ENCODE results near the gene HMMR.

Gene HMMR

DNA sequence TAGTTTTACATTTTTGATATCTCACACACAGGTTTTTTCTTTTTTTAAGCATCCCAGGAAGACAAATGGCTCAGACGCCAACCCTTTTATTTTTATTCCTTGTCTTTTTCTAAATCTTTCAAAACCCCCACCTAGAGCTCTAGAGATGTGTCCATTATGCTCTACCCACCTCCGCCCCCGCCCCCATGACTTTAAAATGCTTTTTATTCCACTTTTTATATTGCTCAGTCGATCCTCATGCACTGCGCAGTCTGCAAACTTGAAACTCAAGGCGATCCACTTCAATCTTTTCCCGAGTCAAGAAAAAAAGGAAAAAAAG lies 44.6 kb downstream of the HMMR start:
- no peak for TF ChIP-seq CTCF (IDR thresholded peaks at IDR 0.05; ENCODE audit: low read depth, low read length, missing control alignments)
- peak overlapping the region; percentile 93 for H3K4me3 ChIP-seq (ENCODE audit: low read depth, low read length)
- no peak for DNase-seq (ENCODE audit: low read depth)

DNA sequence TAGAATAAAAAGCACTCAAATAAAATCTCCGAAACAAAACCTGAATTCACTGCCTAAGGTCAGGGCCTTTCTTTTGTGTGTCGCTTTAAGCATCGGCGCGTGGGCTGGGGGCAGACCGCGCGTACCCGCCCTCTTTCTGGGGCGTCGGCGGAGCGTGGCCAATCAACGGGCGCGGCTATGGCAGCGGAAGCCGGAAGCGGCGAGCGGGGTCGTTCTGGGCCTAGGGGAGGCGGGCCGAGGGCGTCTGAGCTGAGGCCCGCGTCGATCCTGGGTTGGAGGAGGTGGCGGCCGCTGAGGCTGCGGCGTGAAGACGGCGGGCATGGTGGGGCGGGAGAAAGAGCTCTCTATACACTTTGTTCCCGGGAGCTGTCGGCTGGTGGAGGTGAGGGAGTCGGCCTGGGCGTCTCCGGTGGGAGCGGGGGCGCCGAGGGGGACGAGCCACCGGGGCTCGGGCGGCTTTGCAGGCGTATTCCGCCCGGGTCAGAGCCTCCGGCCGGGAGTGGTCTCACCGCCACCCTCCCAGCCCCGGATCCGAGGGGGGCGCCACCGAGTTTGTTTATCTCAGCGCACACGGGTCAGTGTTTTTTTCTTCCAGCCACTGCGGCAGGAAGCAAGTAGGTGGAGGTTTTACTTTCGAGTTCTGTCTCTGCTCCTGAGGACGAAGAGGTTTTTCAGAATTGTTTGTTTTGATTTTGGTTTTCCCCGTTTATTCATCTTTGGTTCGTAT lies 45.1 kb downstream of the HMMR start, which contains the start of gene MAT2B:
Gene MAT2B (plus strand): TSS at position 252 of the 727 bp plus-strand sequence. CDS start 68 bp downstream, at position 320.
- H3K4me3 ChIP-seq (ENCODE audit: low read depth, low read length), result peak within 1 kb of the TSS; percentile 93
- TF ChIP-seq CTCF (IDR thresholded peaks at IDR 0.05; ENCODE audit: low read depth, low read length, missing control alignments), result peak; percentile 53
- peak; percentile 80 for DNase-seq (ENCODE audit: low read depth)

DNA sequence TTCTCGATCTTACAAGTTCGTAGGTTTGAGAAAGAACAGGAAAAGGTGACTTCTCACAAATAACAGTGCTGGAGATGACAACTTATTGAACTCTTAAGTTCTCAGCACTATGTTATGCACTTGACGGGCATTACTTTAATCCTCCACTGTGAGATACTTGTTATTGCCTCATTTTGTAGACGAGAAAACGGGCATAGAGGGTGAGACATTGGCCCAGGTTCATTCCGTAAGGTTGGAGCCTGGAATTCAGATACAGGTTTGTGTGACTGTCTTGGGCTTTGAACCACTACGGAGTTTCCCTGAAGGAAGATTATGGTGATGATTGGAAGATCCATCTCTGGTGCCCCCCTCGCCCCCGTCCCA lies 45.6 kb downstream of the HMMR start:
- DNase-seq (ENCODE audit: low read depth), result no peak
- no peak for TF ChIP-seq CTCF (IDR thresholded peaks at IDR 0.05; ENCODE audit: low read depth, low read length, missing control alignments)
- H3K4me3 ChIP-seq (ENCODE audit: low read depth, low read length), result peak overlapping the region; percentile 93

GRCh38 chr5:163506726-163507125 lies 46.3 kb downstream of the HMMR start:
- DNase-seq (ENCODE audit: low read depth), result no peak
- TF ChIP-seq CTCF (IDR thresholded peaks at IDR 0.05; ENCODE audit: low read depth, low read length, missing control alignments), result no peak
- H3K4me3 ChIP-seq (ENCODE audit: low read depth, low read length), result peak overlapping the region; percentile 93

DNA sequence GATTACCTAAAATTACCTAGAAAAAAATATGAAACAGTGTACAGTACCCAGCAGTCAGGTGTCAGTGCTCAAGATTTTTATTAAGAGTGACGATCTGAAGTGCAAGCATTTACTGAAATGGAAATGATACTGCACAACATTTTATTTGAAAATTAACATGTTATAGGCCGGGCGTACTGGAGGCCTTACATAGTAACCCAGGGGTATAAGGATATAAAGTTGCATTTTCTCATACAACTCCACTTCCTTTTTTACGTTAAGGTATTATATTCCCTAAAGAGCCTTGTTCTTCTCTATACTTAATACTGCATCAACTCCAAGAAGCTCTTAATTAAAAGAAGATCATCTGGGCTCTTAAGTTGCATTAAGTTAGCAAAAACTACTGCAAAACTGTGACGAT lies 48.3 kb downstream of the HMMR start:
- DNase-seq (ENCODE audit: low read depth), result no peak
- H3K4me3 ChIP-seq (ENCODE audit: low read depth, low read length), result no peak overlapping the region
- TF ChIP-seq CTCF (IDR thresholded peaks at IDR 0.05; ENCODE audit: low read depth, low read length, missing control alignments), result no peak

DNA sequence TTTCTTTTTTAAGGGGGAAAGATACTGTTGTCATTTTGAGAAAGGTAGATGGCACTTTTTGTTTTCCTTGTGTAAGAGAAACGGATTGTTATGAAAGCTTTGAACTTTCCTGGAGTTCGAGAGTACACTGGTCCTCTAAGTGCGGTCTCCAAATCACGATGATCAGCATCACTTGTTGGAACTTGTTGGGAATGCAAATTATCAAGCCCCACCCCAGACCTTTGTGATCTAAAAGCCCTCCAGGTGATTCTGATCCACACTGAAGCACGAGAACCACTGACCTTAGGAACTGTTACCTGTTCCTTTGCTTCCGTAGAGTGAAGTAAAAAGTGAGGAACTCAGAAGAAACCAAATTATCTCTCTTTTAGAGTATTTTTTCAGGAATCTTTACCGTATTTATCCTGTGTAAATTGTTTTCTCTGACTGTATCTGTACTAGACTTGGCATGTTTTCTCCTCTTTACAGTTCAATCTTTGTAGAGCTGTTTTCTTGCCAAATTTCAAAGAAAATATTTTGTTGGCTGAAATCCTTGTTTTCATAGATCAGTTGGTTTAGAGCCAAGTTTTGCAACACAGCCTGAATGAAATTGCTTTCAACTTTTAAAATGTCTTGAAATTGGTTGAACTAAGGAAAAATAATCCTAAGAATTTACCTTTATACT lies 49.0 kb downstream of the HMMR start:
- DNase-seq (ENCODE audit: low read depth), result no peak
- no peak overlapping the region for H3K4me3 ChIP-seq (ENCODE audit: low read depth, low read length)

More for the DNA sequence above, 49.0 kb downstream of the HMMR start:
- no peak for TF ChIP-seq CTCF (IDR thresholded peaks at IDR 0.05; ENCODE audit: low read depth, low read length, missing control alignments)
